Testis (tissue), 2 donors: Measurements from ENCODE around the gene POLR3A.

Source experiments
- CTCF ChIP-seq, 3 experiments: fragments of 450-650 bp in 2 of 3; fragments of 200-600 bp in 1 of 3; sonication (generic) in 1 of 3; IDR thresholded peaks; one replicate each; pipeline ENCODE4 v1.5.1; 2016 to 2019; ENCODE audit warnings: antibody characterized with exemption in 3 of 3, mild to moderate bottlenecking in 2 of 3, moderate library complexity in 1 of 3
- POLR2A ChIP-seq: fragments of 450-650 bp; IDR thresholded peaks from one replicate; pipeline ENCODE4 v1.6.1; 2017; ENCODE audit warnings: antibody characterized with exemption, mild to moderate bottlenecking, moderate library complexity

DNA sequence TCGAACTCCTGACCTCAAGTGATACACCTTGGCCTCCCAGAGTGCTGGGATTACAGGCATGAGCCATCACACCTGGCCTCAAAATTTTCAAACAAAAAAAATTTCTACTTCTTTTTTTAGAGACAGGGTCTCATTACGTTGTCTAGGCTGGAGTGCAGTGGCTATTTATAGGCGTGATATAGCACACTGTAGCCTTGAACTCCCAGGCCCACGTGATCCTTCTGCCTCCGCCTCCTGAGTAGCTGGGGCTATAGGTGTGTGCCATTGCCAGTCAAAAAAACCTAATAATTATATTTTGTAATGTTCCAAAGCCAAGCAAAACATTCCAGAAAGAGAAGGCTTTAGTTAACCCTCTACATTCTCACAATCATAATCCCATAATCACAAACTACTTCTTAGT, 13.8 kb downstream of the POLR3A start:
- TF ChIP-seq CTCF (IDR thresholded peaks at IDR 0.05) (no peak), POLR2A (no peak)
